Esophagus squamous epithelium (tissue), 4 donors: ENCODE data around the gene KREMEN1.

Experiments
- POLR2A ChIP-seq, 4 donors: fragments of 450-650 bp; IDR thresholded peaks; one replicate each; pipeline ENCODE4 v1.6.1; 2017; ENCODE audit warnings: antibody characterized with exemption in 4 of 4, mild to moderate bottlenecking in 4 of 4, moderate library complexity in 3 of 4
- TF ChIP-seq, protein P1 (sequence below), 6 experiments: fragments of 450-650 bp in 4 of 6; fragments of 200-600 bp in 2 of 6; sonication (generic) in 2 of 6; IDR thresholded peaks; one replicate each; pipeline ENCODE4 v1.5.1; 2016 to 2019; ENCODE audit warnings: antibody characterized with exemption in 6 of 6, mild to moderate bottlenecking in 4 of 6, moderate library complexity in 4 of 6

GRCh38 chr22:29109822-29110221 is 37.0 kb downstream of the KREMEN1 start:
- TF ChIP-seq, protein P1, sequence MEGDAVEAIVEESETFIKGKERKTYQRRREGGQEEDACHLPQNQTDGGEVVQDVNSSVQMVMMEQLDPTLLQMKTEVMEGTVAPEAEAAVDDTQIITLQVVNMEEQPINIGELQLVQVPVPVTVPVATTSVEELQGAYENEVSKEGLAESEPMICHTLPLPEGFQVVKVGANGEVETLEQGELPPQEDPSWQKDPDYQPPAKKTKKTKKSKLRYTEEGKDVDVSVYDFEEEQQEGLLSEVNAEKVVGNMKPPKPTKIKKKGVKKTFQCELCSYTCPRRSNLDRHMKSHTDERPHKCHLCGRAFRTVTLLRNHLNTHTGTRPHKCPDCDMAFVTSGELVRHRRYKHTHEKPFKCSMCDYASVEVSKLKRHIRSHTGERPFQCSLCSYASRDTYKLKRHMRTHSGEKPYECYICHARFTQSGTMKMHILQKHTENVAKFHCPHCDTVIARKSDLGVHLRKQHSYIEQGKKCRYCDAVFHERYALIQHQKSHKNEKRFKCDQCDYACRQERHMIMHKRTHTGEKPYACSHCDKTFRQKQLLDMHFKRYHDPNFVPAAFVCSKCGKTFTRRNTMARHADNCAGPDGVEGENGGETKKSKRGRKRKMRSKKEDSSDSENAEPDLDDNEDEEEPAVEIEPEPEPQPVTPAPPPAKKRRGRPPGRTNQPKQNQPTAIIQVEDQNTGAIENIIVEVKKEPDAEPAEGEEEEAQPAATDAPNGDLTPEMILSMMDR (IDR thresholded peaks at IDR 0.05) = no peak
- no peak for TF ChIP-seq POLR2A (IDR thresholded peaks at IDR 0.05)
